ENCODE measurements around the gene PLCD4. TPM values are rescaled to one million over a fixed set of nuclear protein-coding genes. Genes with fewer than 3 reads are reported as not detected.

The PLCD4 gene
- total RNA-seq (2022; extraction: Qiagen RNA extraction), result 0.22 to 0.80 TPM (median 0.38 TPM) in 5 replicates

DNA sequence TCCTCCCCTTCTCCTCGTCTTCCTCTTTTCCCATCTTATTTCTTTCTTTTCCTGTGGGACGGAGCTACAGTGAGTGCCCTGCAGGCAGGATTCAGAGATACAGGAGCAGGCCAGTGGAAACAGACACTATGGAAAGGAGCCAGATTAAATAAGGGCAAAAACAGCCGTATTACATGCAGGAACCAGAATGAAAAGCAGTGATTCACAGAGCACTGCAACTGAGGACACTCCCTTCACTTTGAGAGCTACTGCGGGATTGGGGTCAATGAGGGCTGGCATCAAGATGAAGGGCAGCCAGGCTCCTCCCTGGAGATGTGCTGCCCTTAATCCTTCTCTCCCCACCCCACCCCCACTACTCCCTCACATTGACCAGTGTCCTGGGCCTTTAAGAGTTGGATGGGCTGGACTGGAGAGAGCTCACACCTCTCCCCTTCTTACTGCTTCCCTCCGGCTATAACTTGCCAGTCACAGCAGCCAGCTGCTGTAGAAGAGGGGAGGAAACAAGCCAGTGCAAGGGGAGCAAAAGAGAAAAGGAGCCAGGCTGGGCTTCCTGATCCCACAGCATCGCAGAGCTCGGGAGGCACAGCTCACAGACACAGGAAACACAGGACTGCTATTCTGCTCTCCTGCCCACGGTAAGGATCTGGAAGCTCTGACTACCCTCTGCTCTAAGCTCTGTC lies at the start of gene PLCD4:
PLCD4 (plus strand) TSS at position 464 of the 680 bp plus-strand sequence. CDS start 7,841 bp downstream, outside the sequence.

DNA sequence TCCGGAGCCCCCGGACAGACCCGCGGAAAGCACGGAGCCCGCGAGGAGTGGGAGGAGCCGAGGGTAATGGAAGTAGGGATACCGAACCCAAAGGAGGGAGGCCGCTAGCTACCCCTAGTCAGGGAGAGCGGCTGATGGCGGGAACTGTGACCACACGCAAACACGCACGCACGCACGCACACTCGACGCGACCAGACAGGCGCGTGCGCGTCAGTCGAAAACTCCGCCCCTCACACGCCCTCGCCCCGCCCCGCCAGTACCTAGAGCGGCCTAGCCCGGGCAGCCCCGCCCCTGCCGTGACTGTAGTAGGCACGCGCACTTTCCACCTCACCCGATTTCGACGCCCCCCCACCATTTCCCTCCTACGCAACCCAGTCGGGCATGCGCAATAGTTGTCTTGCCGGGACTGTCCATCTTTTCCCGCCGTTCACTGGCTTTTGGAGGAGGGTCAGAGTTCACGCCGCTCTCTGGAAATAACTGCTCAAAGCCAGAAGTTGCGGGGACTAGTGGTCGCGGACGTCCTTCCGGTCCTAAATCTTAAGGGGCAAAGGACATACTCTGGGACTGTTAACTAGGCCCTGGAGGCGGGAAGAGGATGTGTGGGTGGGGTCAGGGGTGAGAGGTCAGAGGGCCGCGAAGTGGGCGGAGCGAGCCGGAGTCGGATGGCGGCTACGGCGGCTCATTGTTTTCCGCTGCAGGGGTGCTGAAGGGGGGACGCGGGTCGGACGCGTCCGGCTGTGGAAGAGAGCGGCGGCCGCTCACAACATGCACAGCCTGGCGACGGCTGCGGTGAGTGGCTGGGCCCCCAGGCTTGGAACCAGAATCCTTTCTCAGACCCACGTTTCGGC lies 39.3 kb upstream of the PLCD4 start, which contains the start of the genes CNOT9 and USP37:
CNOT9 (plus strand) TSS at position 650 of the 848 bp plus-strand sequence; CDS start at position 766, 116 bp downstream.
USP37 (minus strand) TSS at position 162 of the 848 bp plus-strand sequence. CDS start 9,698 bp downstream, outside the sequence.

GRCh38 chr2:218659258-218659987 lies 51.7 kb downstream of the PLCD4 start, which contains the start of the genes BCS1L and ZNF142:
Gene BCS1L, plus strand, starts transcription at chr2:218659683. Its CDS starts 1,305 bp downstream, at chr2:218660988.
Gene ZNF142, minus strand, starts transcription at chr2:218659623. Its CDS starts 3,194 bp downstream, at chr2:218656429.

GRCh38 chr2:218671654-218672566 lies 64.2 kb downstream of the PLCD4 start, which contains the start of the genes RNF25 and STK36:
Gene RNF25, minus strand, starts transcription at chr2:218672002. Its CDS starts 32 bp downstream, at chr2:218671970.
Gene STK36, plus strand, starts transcription at chr2:218672086. Its CDS starts 744 bp downstream, at chr2:218672830.

Other genes with a start within 250 kb of the PLCD4 start
- 0.16 to 0.21 TPM (median 0.17 TPM) in 5 replicates for gene SLC11A1, start 225.6 kb upstream of the PLCD4 start, total RNA-seq (2022; extraction: Qiagen RNA extraction)
- 63.7 to 77.1 TPM (median 73.8 TPM) in 5 replicates for gene CTDSP1, start 208.0 kb upstream of the PLCD4 start, total RNA-seq (2022; extraction: Qiagen RNA extraction)
- 0.16 to 0.36 TPM (median 0.28 TPM) in 5 replicates for gene VIL1, start 188.8 kb upstream of the PLCD4 start, total RNA-seq (2022; extraction: Qiagen RNA extraction)
- gene USP37, start 39.5 kb upstream of the PLCD4 start, total RNA-seq (2022; extraction: Qiagen RNA extraction), result 4.1 to 5.6 TPM (median 4.6 TPM) in 5 replicates
- 35.9 to 41.6 TPM (median 40.6 TPM) in 5 replicates for gene CNOT9, start 39.1 kb upstream of the PLCD4 start, total RNA-seq (2022; extraction: Qiagen RNA extraction)
- 14.8 to 19.4 TPM (median 16.4 TPM) in 5 replicates for gene ZNF142, start 51.7 kb downstream of the PLCD4 start, total RNA-seq (2022; extraction: Qiagen RNA extraction)
- gene BCS1L, start 51.8 kb downstream of the PLCD4 start, total RNA-seq (2022; extraction: Qiagen RNA extraction), result 42.2 to 52.1 TPM (median 47.6 TPM) in 5 replicates
- gene RNF25, start 64.1 kb downstream of the PLCD4 start, total RNA-seq (2022; extraction: Qiagen RNA extraction), result 41.8 to 51.5 TPM (median 48.1 TPM) in 5 replicates
- 8.1 to 11.4 TPM (median 10.3 TPM) in 5 replicates for gene STK36, start 64.2 kb downstream of the PLCD4 start, total RNA-seq (2022; extraction: Qiagen RNA extraction)
- 22.3 to 26.4 TPM (median 24.4 TPM) in 5 replicates for gene TTLL4, start 102.9 kb downstream of the PLCD4 start, total RNA-seq (2022; extraction: Qiagen RNA extraction)
- gene CYP27A1, start 174.2 kb downstream of the PLCD4 start, total RNA-seq (2022; extraction: Qiagen RNA extraction), result 0.09 to 0.18 TPM (median 0.11 TPM) in 5 replicates
- gene PRKAG3, start 223.9 kb downstream of the PLCD4 start, total RNA-seq (2022; extraction: Qiagen RNA extraction), result not detected in 5 replicates

Measured in A549 treated with AZD2906 at 1 μM for 4 hours (cell line).